Upper lobe of left lung (tissue), 4 donors: ENCODE results near the gene VASH2.

Experiments used
- EP300 ChIP-seq, 4 donors: sonication (generic); formaldehyde crosslinking; IDR thresholded peaks; one replicate each; pipeline ENCODE4 v1.5.1; 2017; ENCODE audit warnings: antibody characterized with exemption in 4 of 4, control low read depth in 2 of 4
- POLR2A ChIP-seq, 4 donors: fragments of 450-650 bp; IDR thresholded peaks; one replicate each; pipeline ENCODE4 v1.5.1; 2016 to 2017; ENCODE audit warnings: antibody characterized with exemption in 4 of 4, mild to moderate bottlenecking in 2 of 4
- POLR2AphosphoS5 ChIP-seq, 2 donors: sonication (generic); formaldehyde crosslinking; IDR thresholded peaks; one replicate each; pipeline ENCODE4 v1.5.1; 2017; ENCODE audit warnings: antibody characterized with exemption in 2 of 2
- TF ChIP-seq, protein P1 (sequence below), 6 experiments: fragments of 450-650 bp in 4 of 6; fragments of 200-600 bp in 2 of 6; sonication (generic) in 2 of 6; IDR thresholded peaks; one replicate each; pipeline ENCODE4 v1.5.1; 2016 to 2019; ENCODE audit warnings: antibody characterized with exemption in 6 of 6

DNA sequence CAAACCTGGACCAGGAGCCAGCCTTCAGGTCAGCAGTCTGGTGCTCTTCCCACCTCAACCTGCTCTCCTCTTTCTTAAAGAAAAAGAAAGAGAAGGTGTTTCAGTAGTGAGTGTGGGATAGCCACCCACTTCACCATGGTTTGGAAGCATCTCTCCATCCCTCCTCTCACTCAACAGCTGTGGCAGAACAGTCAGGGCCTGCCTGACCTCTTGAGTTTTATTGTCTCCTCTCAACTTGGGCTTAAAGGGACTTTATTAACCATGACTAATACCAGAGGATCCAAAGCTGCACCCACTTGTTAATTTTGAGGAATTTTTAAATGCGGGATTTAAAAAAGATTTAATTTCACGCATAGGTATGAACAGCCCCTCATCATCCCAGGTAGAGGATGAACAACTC is 570 bp upstream of the VASH2 start:
- TF ChIP-seq POLR2A (IDR thresholded peaks at IDR 0.05) = no peak
- TF ChIP-seq, protein P1, sequence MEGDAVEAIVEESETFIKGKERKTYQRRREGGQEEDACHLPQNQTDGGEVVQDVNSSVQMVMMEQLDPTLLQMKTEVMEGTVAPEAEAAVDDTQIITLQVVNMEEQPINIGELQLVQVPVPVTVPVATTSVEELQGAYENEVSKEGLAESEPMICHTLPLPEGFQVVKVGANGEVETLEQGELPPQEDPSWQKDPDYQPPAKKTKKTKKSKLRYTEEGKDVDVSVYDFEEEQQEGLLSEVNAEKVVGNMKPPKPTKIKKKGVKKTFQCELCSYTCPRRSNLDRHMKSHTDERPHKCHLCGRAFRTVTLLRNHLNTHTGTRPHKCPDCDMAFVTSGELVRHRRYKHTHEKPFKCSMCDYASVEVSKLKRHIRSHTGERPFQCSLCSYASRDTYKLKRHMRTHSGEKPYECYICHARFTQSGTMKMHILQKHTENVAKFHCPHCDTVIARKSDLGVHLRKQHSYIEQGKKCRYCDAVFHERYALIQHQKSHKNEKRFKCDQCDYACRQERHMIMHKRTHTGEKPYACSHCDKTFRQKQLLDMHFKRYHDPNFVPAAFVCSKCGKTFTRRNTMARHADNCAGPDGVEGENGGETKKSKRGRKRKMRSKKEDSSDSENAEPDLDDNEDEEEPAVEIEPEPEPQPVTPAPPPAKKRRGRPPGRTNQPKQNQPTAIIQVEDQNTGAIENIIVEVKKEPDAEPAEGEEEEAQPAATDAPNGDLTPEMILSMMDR (IDR thresholded peaks at IDR 0.05) = no peak
- no peak for TF ChIP-seq EP300 (IDR thresholded peaks at IDR 0.05)
- no peak for TF ChIP-seq POLR2AphosphoS5 (IDR thresholded peaks at IDR 0.05)
